Endothelial cell of hepatic sinusoid (primary cell): ENCODE data around the gene RNPC3.

Source experiments
- in situ Hi-C: cut with HindIII; loops from 2 replicates; pipeline ENCODE4 v1.10.0; 2017; ENCODE audit warnings: low sequenced_read_pairs

RNPC3 gene, protein sequence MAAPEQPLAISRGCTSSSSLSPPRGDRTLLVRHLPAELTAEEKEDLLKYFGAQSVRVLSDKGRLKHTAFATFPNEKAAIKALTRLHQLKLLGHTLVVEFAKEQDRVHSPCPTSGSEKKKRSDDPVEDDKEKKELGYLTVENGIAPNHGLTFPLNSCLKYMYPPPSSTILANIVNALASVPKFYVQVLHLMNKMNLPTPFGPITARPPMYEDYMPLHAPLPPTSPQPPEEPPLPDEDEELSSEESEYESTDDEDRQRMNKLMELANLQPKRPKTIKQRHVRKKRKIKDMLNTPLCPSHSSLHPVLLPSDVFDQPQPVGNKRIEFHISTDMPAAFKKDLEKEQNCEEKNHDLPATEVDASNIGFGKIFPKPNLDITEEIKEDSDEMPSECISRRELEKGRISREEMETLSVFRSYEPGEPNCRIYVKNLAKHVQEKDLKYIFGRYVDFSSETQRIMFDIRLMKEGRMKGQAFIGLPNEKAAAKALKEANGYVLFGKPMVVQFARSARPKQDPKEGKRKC

DNA sequence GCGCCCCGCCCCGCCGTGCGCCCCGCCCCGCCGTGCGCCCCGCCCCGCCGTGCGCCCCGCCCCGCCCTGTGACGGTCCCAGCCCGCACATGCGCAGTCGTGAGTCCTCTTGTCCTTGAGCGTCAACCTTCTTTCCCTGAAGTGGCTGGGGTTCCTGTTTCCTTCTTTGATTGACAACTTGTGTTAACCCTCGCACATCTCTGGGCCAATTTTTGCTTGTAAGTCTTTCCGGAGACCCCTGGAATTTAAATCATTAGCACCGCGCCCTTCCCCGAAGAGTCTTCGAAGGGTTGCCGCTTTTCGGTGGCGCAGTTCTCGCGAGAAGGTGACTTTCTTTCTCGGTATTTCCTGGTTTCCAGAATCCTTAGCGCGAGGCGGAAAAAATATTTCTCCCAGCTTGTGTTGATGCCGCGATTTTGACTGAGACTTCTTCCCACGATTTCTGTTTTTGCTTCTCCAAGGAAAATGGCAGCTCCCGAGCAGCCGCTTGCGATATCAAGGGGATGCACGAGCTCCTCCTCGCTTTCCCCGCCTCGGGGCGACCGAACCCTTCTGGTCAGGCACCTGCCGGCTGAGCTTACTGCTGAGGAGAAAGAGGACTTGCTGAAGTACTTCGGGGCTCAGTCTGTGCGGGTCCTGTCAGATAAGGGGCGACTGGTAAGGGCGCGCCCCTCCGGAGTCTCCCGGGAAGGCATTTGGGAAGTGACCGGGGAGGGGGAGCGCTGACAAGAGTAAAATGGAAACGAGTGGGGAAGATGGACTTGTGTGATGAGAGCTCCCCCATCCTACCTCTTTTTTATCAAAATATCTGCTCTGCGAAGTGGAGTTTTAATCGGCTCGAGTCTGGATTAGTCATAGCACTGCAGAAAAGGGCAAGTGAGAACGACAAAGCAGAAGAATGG is at the start of gene RNPC3:
Gene RNPC3 (plus strand): TSS at position 93 of the 901 bp plus-strand sequence. CDS start 372 bp downstream, at position 465.
- in situ Hi-C loops = no loop called here

GRCh38 chr1:103477101-103477500 is 48.4 kb upstream of the RNPC3 start:
- in situ Hi-C loops = no loop called here

DNA sequence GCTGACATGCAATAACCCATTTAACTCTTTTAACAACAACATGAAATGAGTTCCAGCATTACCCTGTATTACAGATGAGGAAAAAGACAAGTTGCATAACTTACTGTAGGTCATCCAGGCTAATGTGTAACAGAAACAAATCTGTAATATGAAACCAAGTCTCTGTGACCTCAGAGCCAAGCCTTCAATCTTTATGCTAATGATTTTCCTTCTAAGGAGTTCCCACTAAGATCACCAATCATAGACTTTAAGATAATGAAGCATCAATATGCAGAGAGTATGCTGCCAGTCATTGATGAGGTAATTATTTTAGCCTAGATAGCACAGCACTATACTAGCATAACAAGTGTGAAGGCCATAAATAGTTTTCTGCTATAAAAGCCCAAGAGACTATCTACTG is 35.6 kb upstream of the RNPC3 start:
- in situ Hi-C loops = no loop called here

DNA sequence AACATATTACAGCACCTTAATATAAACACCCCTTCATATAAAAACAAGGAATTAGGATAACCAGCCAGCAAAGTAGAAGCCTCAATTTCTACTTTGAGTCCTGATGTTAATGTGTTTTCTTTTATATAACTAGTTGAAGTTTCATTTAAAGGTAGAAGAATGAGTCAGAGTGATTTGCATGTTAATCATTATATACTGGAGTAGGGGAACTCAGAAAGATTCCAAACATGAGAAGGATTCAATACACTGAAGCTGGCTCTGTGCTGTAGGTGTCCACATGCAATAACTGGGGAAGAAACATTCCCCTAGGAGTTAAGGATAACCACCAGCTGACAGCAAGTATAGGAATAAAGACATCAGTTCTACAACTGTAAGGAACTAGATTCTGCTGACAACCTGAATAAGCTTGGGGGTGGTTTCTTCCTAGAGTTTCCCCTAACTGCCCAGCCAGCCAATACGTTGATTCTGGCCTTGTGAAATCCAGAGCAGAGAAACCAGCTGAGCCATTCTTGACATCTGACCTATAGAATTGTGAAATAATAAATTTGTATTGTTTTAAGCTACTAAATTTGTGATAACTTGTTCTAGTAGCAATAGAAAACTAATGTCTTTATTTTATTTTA is 33.4 kb upstream of the RNPC3 start:
- in situ Hi-C loops = no loop called here

DNA sequence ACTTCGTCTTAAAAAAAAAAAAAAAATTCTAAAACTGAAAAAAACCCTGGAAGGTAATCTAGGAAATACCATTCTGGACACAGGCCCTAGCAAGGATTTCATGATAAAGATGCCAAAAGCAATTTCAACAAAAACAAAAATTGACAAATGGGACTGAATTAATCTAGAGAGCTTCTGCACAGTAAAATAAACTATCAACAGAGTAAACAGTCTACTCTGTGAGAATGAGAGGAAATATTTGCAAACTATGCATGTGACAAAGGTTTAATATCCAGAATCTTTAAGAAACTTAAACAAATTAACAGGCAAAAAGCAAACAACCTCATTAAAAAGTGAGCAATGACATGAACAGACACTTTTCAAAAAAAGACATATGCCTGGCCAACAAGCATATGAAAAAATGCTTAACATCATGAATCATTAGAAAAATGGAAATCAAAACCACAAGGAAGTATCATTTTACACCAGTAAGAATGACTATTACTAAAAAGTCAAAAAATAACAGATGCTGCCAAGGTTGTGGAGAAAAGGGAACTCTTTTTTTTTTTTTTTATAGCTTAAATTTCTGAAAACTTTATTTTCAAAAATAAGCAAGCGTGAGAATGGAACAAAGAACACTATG is 29.4 kb upstream of the RNPC3 start:
- in situ Hi-C loops = no loop called here

DNA sequence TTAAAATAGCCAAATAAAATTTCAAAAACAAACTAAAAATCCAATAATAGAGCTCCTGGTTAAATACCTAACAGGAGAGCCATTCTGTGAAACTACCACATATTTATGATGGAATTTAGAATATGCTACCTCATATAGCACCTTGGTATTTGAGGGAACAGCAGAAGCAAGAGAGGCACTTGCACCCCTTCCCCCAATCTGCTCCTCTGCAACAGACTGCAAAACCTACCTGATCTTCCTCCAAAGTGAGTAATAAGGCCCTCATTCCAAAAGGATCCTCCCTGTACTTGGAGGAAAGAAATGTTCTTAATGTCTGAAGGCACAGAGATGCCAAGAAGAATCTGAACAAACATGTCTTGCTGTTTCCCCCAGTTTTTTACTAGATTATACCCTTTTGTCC is 28.1 kb upstream of the RNPC3 start:
- in situ Hi-C loops = no loop called here

GRCh38 chr1:103509250-103509649 is 16.2 kb upstream of the RNPC3 start:
- in situ Hi-C loops = no loop called here

- in situ Hi-C loops = no loop called here
Observed at GRCh38 chr1:103513711-103514110, 11.8 kb upstream of the RNPC3 start.

- in situ Hi-C loops = no loop called here
Observed at GRCh38 chr1:103514920-103515503, 10.5 kb upstream of the RNPC3 start.

DNA sequence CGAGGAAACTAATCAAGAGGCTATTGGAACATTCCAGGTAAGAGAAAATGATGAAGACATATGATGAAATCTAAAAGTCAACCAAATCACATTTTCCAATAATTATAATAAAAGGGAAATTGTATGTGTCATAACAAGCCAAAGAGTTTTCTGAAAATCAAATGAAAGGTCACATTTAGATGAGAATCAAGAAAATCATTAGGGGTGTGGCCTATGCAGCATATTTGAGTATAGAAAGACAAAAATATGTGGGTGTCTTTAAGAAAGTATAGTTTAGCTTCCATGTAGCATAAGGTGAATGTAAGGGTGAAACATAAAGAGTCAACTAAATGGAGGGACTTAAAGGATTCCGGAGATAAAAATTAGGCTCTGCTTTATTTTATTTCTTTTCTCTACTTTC is 9.2 kb upstream of the RNPC3 start:
- in situ Hi-C loops = no loop called here

- in situ Hi-C loops = no loop called here
Observed at GRCh38 chr1:103516693-103517092, 8.8 kb upstream of the RNPC3 start.

- in situ Hi-C loops = no loop called here
Observed at GRCh38 chr1:103517380-103518047, 8.0 kb upstream of the RNPC3 start.

DNA sequence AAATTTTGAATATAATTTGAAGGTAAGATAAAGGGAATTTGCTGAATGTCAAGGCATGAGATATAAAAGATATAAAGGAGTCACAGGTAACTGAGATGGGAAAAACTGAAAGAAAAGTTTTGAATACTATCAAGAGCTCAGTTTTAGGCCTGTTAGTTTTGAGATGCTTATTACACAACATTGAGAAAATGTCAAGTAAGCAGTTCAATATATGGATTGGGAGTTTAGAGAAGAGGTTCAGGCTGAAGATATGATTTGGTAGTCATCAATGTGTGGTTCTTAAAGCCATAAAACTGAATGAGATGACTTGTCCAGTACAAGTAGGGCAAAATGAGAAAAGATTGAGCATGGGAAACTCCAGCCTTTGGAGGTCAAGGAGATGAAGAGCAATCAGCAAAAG is 4.7 kb upstream of the RNPC3 start:
- in situ Hi-C loops = no loop called here

DNA sequence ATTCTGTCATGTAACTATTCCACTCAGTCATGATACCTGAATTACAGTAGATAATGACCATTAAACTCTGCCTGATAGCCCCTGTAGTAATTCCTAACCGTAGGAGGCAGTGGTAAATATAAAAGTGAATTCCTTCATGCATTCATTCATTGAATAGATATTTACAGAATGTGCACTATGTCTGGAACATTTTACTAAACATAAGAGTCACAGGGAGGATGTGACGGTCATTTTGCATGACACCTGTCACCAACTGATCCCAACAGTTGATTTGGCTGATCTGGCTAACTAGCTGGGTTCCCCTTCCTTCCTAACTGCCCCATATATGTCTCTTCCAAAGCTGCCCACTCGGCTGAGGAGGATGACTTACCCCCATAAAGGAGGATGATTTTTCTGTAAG is 2.2 kb upstream of the RNPC3 start:
- in situ Hi-C loops = no loop called here

GRCh38 chr1:103525114-103525606 is 339 bp upstream of the RNPC3 start:
- in situ Hi-C loops = no loop called here

GRCh38 chr1:103527331-103527730 is 1.8 kb downstream of the RNPC3 start:
- in situ Hi-C loops = no loop called here

DNA sequence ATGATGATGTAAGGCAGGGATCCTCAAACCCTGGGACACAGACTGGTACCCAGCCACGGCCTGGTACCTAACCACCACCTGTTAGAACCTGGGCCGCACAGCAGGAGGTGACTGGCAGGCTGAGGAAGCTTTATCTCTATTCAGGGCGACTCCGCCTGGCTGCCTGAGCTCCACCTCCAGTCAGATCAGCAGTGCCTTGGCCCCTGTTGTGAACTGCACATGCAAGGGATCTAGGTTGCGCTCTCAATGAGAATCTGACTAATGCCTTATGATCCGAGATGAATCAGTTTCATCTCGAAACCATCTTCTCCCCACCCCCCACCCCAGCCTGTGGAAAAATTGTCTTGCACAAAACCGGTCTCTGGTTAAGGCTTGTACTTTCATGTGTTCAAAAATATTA is 4.2 kb downstream of the RNPC3 start:
- in situ Hi-C loops = no loop called here

DNA sequence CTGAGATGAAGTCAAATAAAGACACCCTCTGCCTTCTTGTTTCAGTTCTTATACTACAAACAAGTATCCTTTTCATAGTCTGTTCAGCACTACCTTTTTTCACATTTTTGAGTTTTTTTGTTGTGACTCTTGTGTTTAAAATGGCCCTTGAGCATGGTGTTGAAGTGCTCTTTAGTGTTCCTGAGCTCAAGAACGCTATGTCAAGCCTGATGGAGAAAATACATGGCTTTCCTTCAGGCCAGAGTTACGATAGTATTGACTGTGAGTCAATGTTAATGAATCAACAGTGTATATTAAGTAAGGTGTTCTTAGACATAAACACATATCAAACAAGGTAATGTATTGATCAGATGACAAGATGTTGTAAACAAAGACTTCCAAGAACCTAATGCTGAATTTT is 12.7 kb downstream of the RNPC3 start:
- in situ Hi-C loops = no loop called here

DNA sequence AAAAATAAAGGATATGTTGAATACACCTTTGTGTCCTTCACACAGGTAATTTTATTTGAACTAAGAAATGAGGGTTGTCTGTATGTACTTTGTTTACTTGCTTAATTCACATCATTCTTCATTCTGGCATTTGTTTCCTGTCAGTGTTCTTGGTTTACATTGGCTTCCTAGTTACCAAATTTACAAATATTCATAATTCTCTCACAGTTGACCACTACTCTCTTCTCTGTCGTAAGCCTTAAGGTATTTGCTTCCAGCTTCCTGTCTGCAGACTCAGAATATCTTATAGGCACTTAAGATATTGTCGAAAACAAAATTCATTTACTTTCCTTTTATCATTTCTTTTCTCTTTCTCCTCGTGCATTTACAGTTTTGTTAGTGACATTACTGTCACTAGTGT is 15.9 kb downstream of the RNPC3 start:
- in situ Hi-C loops = no loop called here

DNA sequence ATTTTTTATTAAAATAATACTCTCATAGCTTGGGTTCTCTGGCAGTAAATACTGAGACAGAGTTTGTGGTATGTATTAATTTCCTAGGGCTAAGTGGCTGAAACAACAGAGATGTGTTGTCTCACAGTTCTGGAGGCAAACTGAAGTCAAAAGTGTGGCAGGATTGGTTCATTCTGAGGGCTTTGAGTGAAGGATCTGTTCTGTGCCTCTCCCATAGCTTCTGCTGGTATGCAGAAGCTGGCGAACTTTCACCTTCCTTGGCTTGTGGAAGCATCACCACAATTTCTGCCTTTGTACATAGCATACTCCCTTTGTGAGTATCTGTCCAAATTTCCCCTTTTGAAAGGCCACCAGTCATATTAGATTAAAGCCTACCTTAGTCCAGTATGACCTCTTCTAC is 21.0 kb downstream of the RNPC3 start:
- in situ Hi-C loops = no loop called here
